ENCODE results near the gene URGCP.

URGCP gene

DNA sequence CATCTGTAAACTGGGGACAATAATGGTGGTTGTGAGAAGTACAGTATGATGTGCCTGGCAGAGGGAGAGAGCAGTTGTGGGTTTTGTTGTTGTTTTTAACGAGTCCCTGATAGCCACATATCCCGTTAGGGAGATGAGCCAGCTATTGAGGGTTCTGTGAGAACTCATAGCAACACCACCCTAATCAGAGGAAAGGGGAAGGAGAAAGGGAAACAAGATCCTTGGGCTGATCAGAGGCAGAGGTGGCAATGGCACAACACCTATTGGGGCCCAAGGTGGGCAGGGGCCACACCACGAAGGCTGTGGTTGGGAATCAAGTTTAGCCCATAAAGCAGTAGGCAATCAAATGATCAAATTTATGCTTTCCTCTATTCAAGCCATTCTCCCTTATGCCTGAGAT lies 35.3 kb downstream of the URGCP start:
- H3K9ac ChIP-seq (ENCODE audit: insufficient read length), result no peak overlapping the region
- H3K27ac ChIP-seq, result no peak overlapping the region
- DNase-seq (ENCODE audit: low read depth, low spot score), result no peak

DNA sequence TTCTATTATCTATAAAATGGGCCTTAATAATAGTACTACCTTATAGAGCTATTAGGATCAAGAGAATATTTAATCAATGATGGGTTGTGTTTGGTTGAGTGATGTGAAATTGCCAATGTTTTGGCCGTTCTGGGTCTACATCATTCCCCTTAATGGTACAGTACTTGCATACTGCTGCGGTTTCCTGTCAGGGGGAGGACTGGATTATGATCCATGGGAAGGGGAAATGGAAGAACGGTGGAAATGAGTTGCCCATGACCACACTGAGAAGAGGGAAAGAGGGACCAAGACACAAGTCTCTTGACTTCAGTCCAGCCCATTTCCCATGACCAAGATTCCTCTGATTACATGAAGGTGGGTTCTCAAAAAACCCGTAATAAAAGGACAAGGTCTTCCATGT lies 36.1 kb downstream of the URGCP start:
- no peak overlapping the region for H3K4me3 ChIP-seq
- H3K9ac ChIP-seq (ENCODE audit: insufficient read length), result no peak overlapping the region
- H3K36me3 ChIP-seq (ENCODE audit: insufficient read depth, low read length), result peaks cover 20% of the 10 kb centered on the region
- no peak overlapping the region for H3K27ac ChIP-seq
- no peaks in the 10 kb centered on the region for H3K9me3 ChIP-seq (ENCODE audit: low read depth, low read length)
- DNase-seq (ENCODE audit: low read depth, low spot score), result no peak
- TF ChIP-seq POLR2AphosphoS5 (IDR thresholded peaks at IDR 0.05; ENCODE audit: borderline replicate concordance, low read depth, low read length) (no peak), FOXP2 (optimal IDR thresholded peaks at IDR 0.05; ENCODE audit: control extremely low read depth, extremely low read length, insufficient read depth) (no peak), EZH2 (IDR thresholded peaks at IDR 0.05) (no peak)

More for the DNA sequence above, 35.3 kb downstream of the URGCP start:
- no peaks in the 10 kb centered on the region for H3K9me3 ChIP-seq (ENCODE audit: low read depth, low read length)
- TF ChIP-seq FOXP2 (optimal IDR thresholded peaks at IDR 0.05; ENCODE audit: control extremely low read depth, extremely low read length, insufficient read depth) (no peak), POLR2AphosphoS5 (IDR thresholded peaks at IDR 0.05; ENCODE audit: borderline replicate concordance, low read depth, low read length) (no peak), EZH2 (IDR thresholded peaks at IDR 0.05) (no peak)
- peaks cover 15% of the 10 kb centered on the region for H3K36me3 ChIP-seq (ENCODE audit: insufficient read depth, low read length)
- H3K4me3 ChIP-seq, result no peak overlapping the region

DNA sequence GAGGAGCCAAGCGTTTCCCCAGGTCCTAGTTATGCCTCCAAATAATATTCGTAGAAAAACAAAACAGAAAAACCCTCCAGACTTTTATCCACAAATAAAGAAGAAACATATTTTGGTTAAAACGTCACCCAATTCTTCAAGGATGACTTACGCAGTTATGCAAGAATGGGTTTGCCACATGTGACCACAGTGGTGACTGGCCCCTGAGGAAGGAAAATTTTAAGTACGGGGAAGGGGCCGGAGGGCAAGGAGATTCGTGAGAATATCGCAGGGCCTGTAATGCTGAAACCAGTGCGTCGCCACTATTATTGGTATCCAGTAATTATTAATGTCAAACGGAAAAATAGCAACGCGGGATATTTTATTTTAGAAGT lies 36.5 kb downstream of the URGCP start:
- no peak for TF ChIP-seq FOXP2 (optimal IDR thresholded peaks at IDR 0.05; ENCODE audit: control extremely low read depth, extremely low read length, insufficient read depth)
- no peak for TF ChIP-seq POLR2AphosphoS5 (IDR thresholded peaks at IDR 0.05; ENCODE audit: borderline replicate concordance, low read depth, low read length)
- TF ChIP-seq EZH2 (IDR thresholded peaks at IDR 0.05), result no peak
- H3K36me3 ChIP-seq (ENCODE audit: insufficient read depth, low read length), result peaks cover 23% of the 10 kb centered on the region
- peak overlapping the region; percentile 75 for H3K9ac ChIP-seq (ENCODE audit: insufficient read length)
- no peak for DNase-seq (ENCODE audit: low read depth, low spot score)
- no peaks in the 10 kb centered on the region for H3K9me3 ChIP-seq (ENCODE audit: low read depth, low read length)
- H3K27ac ChIP-seq, result peak overlapping the region; percentile 70; the same call in 1 of the 2 replicates
- peak overlapping the region; percentile 91 for H3K4me3 ChIP-seq

DNA sequence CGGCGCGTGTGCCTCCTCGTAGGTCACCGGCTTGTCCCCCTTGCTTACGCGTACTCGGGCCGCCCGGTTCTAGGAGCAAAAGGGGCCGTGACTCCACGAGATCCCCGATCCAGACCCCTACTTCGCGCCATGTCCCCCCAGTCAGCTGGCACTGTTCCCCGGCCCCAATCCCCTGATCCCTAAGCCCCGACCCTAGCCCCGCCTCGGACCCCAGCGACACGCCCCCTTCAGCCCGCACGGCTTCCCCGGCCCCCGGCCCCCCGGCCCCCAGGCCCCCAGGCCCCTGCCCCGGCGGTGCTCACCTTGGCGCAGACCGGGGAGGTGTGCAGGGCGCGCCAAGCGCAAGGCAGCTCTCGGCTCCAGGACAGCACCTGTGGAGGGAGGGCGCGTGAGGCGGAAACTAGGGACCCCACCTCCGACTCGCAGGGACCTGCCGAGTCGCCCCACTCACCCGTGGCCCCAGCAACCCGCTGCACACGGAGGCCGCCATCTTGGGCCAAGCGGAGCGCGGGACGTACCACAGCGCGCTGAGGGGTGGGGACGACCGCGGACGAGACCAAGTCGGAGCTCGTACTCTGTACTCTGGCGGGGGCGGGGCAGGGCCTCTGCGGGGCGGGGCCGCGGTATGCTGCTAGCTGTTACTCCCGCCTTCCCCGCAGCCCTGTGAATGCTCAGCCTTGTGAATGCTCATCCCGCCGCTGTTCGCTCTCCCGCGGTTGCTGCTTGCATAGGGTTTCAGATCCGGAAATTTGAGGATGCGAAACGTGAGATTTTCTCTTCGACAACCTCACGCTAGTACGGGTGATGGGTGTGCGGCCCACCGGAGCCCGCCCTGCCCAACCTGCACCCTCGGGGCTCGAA lies 37.2 kb downstream of the URGCP start, which contains the start of gene MRPS24:
TSS of gene MRPS24 (minus strand) at position 512 of the 861 bp plus-strand sequence. CDS start at position 490, 22 bp downstream.
- Histone ChIP-seq H3K9me3 (ENCODE audit: low read depth, low read length) (no peaks in the 10 kb centered on the region), H3K4me3 (peak within 1 kb of the TSS; percentile 91), H3K36me3 (ENCODE audit: insufficient read depth, low read length) (peaks cover 23% of the 10 kb centered on the region), H3K27ac (peak within 1 kb of the TSS; percentile 70; the same call in 1 of the 2 replicates), H3K9ac (ENCODE audit: insufficient read length) (peak within 1 kb of the TSS; percentile 84)
- TF ChIP-seq FOXP2 (optimal IDR thresholded peaks at IDR 0.05; ENCODE audit: control extremely low read depth, extremely low read length, insufficient read depth), result no peak
- peak; percentile 99 for TF ChIP-seq POLR2AphosphoS5 (IDR thresholded peaks at IDR 0.05; ENCODE audit: borderline replicate concordance, low read depth, low read length)
- TF ChIP-seq EZH2 (IDR thresholded peaks at IDR 0.05), result no peak
- DNase-seq (ENCODE audit: low read depth, low spot score), result peak; percentile 55

DNA sequence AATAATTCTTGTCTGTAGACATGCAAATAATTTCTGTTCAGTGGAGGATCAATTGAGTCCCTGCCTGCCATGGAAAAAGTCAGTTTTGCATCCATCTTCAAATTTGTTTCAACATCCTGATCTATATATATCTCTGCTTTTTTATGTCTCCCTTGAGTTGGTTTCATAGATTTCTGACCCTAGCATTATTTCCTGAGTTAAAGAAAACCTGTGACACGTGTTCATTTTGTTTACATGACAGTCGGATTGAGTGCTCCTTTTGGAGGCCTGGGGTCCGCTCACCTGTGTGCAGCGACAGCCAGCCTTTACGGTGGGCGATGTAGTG lies 37.8 kb downstream of the URGCP start:
- H3K36me3 ChIP-seq (ENCODE audit: insufficient read depth, low read length), result peaks cover 23% of the 10 kb centered on the region
- H3K27ac ChIP-seq, result no peak overlapping the region
- DNase-seq (ENCODE audit: low read depth, low spot score), result no peak
- TF ChIP-seq POLR2AphosphoS5 (IDR thresholded peaks at IDR 0.05; ENCODE audit: borderline replicate concordance, low read depth, low read length), result no peak
- no peak for TF ChIP-seq EZH2 (IDR thresholded peaks at IDR 0.05)
- TF ChIP-seq FOXP2 (optimal IDR thresholded peaks at IDR 0.05; ENCODE audit: control extremely low read depth, extremely low read length, insufficient read depth), result no peak
- H3K9ac ChIP-seq (ENCODE audit: insufficient read length), result peak overlapping the region; percentile 84
- peak overlapping the region; percentile 91 for H3K4me3 ChIP-seq
- no peaks in the 10 kb centered on the region for H3K9me3 ChIP-seq (ENCODE audit: low read depth, low read length)

DNA sequence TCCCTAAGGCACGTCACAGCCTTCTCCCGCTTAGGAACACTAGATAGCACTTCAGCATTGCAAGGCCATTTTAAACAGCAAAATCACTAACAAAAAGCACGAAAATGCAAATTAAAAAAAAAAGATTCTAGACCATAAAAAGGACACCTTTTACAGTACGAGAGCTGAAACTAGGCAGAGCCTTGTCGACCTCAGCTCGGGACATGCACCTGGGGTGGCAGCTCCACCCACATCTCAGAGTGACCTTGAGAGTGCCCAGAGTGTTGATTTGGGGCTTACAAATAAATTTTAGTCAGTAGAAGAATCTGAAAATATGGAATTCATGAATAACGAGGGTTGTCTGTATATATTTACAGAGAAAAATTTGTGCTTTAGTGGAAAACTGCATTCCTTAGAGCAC lies 38.2 kb downstream of the URGCP start:
- Histone ChIP-seq H3K4me3 (peak overlapping the region; percentile 91), H3K9ac (ENCODE audit: insufficient read length) (peak overlapping the region; percentile 84), H3K36me3 (ENCODE audit: insufficient read depth, low read length) (peaks cover 23% of the 10 kb centered on the region), H3K27ac (no peak overlapping the region), H3K9me3 (ENCODE audit: low read depth, low read length) (no peaks in the 10 kb centered on the region)
- TF ChIP-seq POLR2AphosphoS5 (IDR thresholded peaks at IDR 0.05; ENCODE audit: borderline replicate concordance, low read depth, low read length) (no peak), EZH2 (IDR thresholded peaks at IDR 0.05) (no peak), FOXP2 (optimal IDR thresholded peaks at IDR 0.05; ENCODE audit: control extremely low read depth, extremely low read length, insufficient read depth) (no peak)
- DNase-seq (ENCODE audit: low read depth, low spot score), result no peak

DNA sequence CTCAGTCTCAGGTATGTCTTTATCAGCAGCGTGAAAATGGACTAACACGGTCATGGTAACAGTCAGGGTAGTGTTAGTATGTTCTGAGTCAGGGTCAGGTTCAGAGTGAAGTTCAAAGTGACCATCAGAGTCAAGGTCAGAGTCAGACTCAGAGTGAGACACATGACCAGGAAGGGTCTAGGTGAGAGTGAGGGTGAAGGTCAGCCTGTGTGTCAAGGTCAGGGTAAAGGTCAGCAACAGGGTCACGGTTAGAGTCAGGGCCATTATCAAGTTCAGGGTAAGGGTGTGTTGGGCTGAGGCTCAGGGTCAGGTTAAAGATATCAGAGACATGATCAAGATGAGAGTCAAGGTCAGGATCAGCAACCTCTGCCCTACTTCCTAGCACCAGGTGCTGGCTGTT lies 41.1 kb downstream of the URGCP start:
- no peak overlapping the region for H3K27ac ChIP-seq
- H3K36me3 ChIP-seq (ENCODE audit: insufficient read depth, low read length), result peaks cover 23% of the 10 kb centered on the region
- no peak for DNase-seq (ENCODE audit: low read depth, low spot score)
- H3K9me3 ChIP-seq (ENCODE audit: low read depth, low read length), result no peaks in the 10 kb centered on the region
- TF ChIP-seq POLR2AphosphoS5 (IDR thresholded peaks at IDR 0.05; ENCODE audit: borderline replicate concordance, low read depth, low read length) (no peak), EZH2 (IDR thresholded peaks at IDR 0.05) (no peak), FOXP2 (optimal IDR thresholded peaks at IDR 0.05; ENCODE audit: control extremely low read depth, extremely low read length, insufficient read depth) (no peak)
- no peak overlapping the region for H3K4me3 ChIP-seq
- H3K9ac ChIP-seq (ENCODE audit: insufficient read length), result no peak overlapping the region

DNA sequence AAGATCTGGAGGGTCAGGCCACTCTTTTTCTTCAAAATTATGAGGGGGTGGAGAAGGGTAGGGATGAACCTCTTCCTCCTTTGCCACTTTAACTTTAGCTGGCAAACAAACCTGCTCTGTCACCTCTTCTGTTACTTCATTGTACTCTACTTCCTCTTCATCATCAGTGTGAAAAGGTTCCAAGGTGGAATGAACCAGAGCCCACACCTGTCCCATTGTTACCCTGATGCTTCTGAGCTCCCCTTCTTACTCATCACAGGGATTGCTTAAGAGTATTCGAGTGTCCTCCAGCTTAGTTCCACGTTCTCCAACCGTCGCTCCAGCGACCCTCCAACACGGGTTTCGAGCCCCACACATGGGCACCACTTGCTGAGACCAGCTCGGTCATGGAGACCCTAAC lies 42.3 kb downstream of the URGCP start:
- no peak overlapping the region for H3K9ac ChIP-seq (ENCODE audit: insufficient read length)
- H3K9me3 ChIP-seq (ENCODE audit: low read depth, low read length), result no peaks in the 10 kb centered on the region
- no peak overlapping the region for H3K4me3 ChIP-seq
- H3K36me3 ChIP-seq (ENCODE audit: insufficient read depth, low read length), result peaks cover 23% of the 10 kb centered on the region
- H3K27ac ChIP-seq, result no peak overlapping the region
- no peak for DNase-seq (ENCODE audit: low read depth, low spot score)
- TF ChIP-seq FOXP2 (optimal IDR thresholded peaks at IDR 0.05; ENCODE audit: control extremely low read depth, extremely low read length, insufficient read depth) (no peak), POLR2AphosphoS5 (IDR thresholded peaks at IDR 0.05; ENCODE audit: borderline replicate concordance, low read depth, low read length) (no peak), EZH2 (IDR thresholded peaks at IDR 0.05) (no peak)

All from SK-N-MC (cell line).